HEK293T (cell line): Measurements from ENCODE around the gene ENPP6.

Experiments used
- NFRKB ChIP-seq: fragments of 450-650 bp; IDR thresholded peaks from 2 replicates; pipeline ENCODE4 v1.6.1; 2016; ENCODE audit warnings: mild to moderate bottlenecking, moderate library complexity
- SP1 ChIP-seq: fragments of 450-650 bp; IDR thresholded peaks from 2 replicates; pipeline ENCODE4 v1.6.1; 2017

DNA sequence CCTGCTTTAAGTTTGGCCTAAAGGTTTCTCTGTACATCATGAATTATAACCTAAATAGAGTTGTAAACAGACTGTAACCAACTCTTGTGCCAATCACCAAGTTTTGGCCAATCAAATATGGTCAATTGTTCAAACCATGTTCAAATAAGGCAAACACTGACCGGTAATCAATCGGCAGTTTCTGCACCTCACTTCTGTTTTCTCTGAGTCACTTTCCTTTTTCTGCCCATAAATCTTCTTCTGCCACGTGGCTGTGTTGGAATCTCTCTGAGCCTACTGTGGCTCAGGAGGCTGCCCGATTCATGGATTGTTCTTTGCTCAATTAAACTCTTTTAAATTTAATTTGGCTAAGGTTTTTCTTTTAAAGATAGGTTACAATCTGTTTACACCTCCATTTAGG is 16.5 kb upstream of the ENPP6 start:
- no peak for TF ChIP-seq SP1
- TF ChIP-seq NFRKB, result no peak
